NCI-H82 treated with DMSO at 0.1 percent for 48 hours (cell line): ENCODE measurements around the gene NTRK1.

Experiments used
- DNase-seq: peaks from one replicate; lab custom pipeline; 2025; ENCODE audit not compliant: unreplicated experiment; lab: John Stamatoyannopoulos, UW

The NTRK1 gene

GRCh38 chr1:156930483-156930882 is 69.8 kb downstream of the NTRK1 start:
- DNase-seq: no peak
